Stimulated activated memory B cell treated with anti-CD40 and anti-IgM and Interleukin-4, amounts not matched to agents 10 μg/mL and 1 μg/mL and 100 μg/mL, for 72 hours (primary cell): Measurements from ENCODE around the gene SMAD1.

Source experiments
- ATAC-seq: fragments of 150-1000 bp; cut with Tn5 transposase; 2 replicates; pipeline ENCODE4 v1.10.0; 2021
- H3K27ac Mint-ChIP-seq: one replicate; pipeline ENCODE4 v1.8.0; 2022; ENCODE audit warnings: mild to moderate bottlenecking, mixed read lengths
- H3K27me3 Mint-ChIP-seq: one replicate; pipeline ENCODE4 v1.8.0; 2022; ENCODE audit warnings: mixed read lengths
- H3K36me3 Mint-ChIP-seq: one replicate; pipeline ENCODE4 v1.8.0; 2022; ENCODE audit warnings: mixed read lengths
- H3K4me1 Mint-ChIP-seq: one replicate; pipeline ENCODE4 v1.8.0; 2022; ENCODE audit warnings: mixed read lengths
- H3K4me3 Mint-ChIP-seq: one replicate; pipeline ENCODE4 v1.8.0; 2022; ENCODE audit warnings: mild to moderate bottlenecking, moderate library complexity, mixed read lengths
- H3K9me3 Mint-ChIP-seq: one replicate; pipeline ENCODE4 v1.8.0; 2022; ENCODE audit warnings: mixed read lengths

Gene SMAD1

DNA sequence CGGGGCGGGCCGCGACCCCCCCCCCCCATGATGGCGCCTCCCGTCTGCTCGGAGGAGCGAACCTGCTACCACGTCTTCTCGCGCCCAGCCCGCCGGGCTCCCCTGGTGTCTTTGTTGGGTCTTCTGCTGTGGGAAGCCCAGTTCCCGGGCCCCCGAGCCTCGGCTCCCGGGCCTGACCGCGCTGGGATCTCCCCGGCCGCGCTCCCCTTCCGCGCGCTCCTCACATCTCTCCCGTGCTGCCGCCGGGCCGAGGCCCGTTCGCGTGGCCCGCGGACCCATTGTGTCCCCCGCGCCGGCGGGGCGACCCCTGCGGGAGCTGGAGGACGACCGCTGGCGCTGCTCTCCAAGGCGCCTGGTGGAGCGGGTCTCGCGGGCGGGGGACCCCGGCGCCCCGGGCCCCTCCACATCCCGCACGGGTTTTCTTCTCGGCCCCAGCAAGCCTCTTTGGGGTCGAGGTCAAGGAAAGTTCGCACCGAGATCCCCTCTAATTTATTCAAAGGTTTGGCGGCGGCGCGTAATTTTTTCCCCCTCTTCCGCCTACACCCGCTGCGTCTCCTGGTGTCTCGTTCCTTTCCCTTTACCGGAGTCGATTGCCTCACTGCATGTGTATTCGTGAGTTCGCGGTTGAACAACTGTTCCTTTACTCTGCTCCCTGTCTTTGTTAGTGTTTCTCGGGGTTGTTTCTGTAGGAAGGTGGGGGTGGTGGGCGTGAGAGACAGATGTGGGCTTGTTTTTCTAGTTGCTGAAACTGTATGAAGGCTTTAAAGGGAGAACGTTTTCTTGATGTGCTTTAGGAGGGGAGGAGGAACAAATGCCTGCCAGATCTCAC, 770 bp downstream of the SMAD1 start:
- Mint-ChIP-seq H3K27me3 (peaks cover 41% of the 10 kb centered on the region), H3K36me3 (no peaks in the 10 kb centered on the region), H3K4me3 (no peak overlapping the region), H3K27ac (no peak overlapping the region), H3K9me3 (peaks cover 5% of the 10 kb centered on the region), H3K4me1 (peaks cover 12% of the 10 kb centered on the region)
- peak; percentile 59 for ATAC-seq

DNA sequence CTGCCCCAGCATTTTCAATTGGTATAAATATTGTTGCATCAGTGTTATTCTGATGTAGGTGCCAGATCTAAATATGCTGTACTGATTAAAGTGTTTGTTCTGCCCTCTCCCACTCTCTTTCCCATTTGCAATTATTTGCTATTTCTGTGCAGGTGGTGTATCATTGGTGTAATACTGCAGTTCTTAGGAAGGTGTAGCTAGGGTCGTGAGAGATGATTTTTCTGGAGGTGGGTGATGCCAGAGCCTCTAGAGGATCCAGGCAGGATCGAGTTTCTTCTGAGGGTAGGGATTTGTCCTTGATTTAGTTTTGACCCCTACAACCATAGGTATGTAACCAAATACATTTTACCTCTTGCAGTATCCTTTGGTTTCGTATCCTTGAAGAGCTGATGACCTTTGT, 1.9 kb downstream of the SMAD1 start:
- peaks cover 5% of the 10 kb centered on the region for H3K9me3 Mint-ChIP-seq
- H3K27me3 Mint-ChIP-seq, result peaks cover 30% of the 10 kb centered on the region
- no peak overlapping the region for H3K27ac Mint-ChIP-seq
- ATAC-seq, result no peak
- H3K4me1 Mint-ChIP-seq, result peaks cover 12% of the 10 kb centered on the region
- no peak overlapping the region for H3K4me3 Mint-ChIP-seq
- no peaks in the 10 kb centered on the region for H3K36me3 Mint-ChIP-seq

DNA sequence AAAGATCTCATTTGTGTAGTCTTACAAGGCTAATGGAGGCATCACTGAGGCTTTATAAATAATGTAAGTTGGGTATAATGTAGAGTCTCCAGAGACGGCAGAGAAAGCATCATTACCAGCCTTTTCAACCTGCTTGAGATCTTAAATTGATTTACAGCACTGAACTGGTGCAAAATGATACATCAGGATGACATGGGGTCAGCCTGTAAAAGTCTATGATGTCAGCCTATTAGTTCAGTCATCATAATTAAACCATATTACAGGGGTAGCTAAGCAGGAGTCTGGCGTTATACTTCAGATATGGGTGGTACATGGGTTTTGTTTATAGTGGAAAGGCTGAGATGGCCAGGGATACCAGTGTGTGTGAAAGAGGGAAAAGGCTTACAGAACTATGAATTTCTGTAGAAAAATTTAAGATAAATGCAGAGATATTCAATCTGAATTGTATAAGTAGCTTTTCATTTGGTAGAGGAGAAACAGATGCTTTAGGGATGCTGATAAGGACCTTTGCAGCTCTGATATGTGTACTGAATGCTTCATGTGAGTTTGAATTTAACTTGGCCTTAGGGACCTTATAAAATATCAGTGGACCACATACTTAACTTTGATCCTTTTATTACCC, 2.7 kb downstream of the SMAD1 start:
- peaks cover 4% of the 10 kb centered on the region for H3K9me3 Mint-ChIP-seq
- H3K4me3 Mint-ChIP-seq, result no peak overlapping the region
- peaks cover 22% of the 10 kb centered on the region for H3K27me3 Mint-ChIP-seq
- no peaks in the 10 kb centered on the region for H3K36me3 Mint-ChIP-seq
- no peak overlapping the region for H3K27ac Mint-ChIP-seq
- ATAC-seq, result no peak
- peaks cover 12% of the 10 kb centered on the region for H3K4me1 Mint-ChIP-seq

DNA sequence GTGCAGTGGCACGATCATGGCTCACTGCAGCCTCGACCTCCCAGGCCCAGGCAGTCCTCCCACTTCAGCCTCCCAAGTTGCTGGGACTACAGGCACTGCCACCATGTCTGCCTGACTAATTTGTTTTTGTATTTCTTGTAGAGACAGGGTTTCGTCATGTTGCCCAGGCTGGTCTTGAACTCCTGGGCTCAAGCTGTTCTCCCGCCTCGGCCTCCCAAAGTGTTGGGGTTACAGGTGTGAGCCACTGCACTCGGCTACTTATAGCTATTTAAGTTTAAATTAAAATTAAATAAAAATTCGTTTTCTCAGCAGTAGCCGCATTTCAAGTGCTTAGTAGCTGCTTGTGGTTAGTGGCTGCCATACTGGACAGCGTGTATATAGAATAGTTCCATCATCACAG, 3.5 kb downstream of the SMAD1 start:
- no peak overlapping the region for H3K27ac Mint-ChIP-seq
- H3K9me3 Mint-ChIP-seq, result peaks cover 3% of the 10 kb centered on the region
- ATAC-seq, result no peak
- H3K4me1 Mint-ChIP-seq, result peaks cover 12% of the 10 kb centered on the region
- no peaks in the 10 kb centered on the region for H3K36me3 Mint-ChIP-seq
- H3K27me3 Mint-ChIP-seq, result peaks cover 15% of the 10 kb centered on the region
- H3K4me3 Mint-ChIP-seq, result no peak overlapping the region

DNA sequence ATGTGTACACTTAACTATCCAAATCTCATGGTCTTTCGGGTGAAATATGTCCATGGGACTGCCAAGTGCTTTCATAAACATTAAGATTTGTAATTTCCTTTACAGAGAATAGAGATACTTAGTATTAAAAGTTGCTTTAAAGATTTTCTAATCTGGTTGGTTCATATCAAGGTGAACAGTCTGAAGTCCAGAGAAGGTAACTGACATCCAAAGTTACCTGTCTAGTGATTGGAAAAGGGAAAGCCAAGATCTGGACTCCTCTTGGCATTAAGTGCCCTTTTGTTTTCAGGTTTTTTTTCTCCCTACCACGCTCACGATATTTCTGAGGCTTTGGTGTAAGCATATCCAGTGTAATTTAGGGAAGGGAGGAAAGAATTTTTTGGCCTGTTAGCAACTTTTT, 5.0 kb downstream of the SMAD1 start:
- H3K9me3 Mint-ChIP-seq, result no peaks in the 10 kb centered on the region
- H3K27ac Mint-ChIP-seq, result no peak overlapping the region
- H3K36me3 Mint-ChIP-seq, result no peaks in the 10 kb centered on the region
- H3K27me3 Mint-ChIP-seq, result peaks cover 4% of the 10 kb centered on the region
- ATAC-seq, result no peak
- no peaks in the 10 kb centered on the region for H3K4me1 Mint-ChIP-seq
- H3K4me3 Mint-ChIP-seq, result no peak overlapping the region

DNA sequence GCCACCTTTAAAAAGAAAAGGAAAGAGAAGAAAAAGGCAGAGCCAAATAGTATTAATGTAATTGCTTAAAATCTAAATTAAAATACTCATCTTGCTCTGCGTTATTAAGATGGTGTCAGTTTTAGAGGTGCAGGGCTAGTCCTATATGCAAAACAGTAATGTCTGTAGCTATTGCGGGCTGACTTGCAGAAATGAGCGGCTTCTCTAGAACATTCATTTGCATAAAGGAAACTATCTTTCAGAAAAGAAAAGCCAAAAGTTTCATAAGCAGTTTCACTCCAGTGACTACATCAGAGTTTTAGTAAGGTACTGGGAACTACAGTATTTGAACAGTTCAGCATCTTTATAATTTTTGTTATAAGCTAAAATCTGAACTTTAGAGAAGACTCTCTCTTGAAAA, 6.0 kb downstream of the SMAD1 start:
- no peak overlapping the region for H3K4me3 Mint-ChIP-seq

DNA sequence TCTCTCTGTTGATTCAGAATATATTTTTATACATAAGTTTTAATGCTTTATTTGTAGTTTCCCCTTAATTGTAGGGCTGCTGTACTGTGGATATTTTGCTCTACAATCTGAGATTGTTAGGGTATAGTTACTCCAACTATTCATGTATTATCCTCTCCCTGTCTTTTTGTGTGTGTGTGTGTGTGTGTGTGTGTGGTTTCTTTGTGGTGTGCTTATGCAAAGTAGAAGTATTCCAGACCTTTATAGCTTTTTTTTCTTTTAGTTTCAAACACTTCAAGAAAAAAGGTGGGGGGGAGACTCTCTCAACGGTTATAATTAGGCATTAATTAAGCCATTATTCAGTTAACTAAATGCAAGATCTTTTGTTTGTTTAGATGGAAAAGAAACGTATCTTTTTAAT, 6.7 kb downstream of the SMAD1 start:
- no peak for ATAC-seq
- Mint-ChIP-seq H3K27ac (no peak overlapping the region), H3K36me3 (no peaks in the 10 kb centered on the region), H3K27me3 (peaks cover 10% of the 10 kb centered on the region), H3K4me1 (no peaks in the 10 kb centered on the region), H3K4me3 (no peak overlapping the region), H3K9me3 (no peaks in the 10 kb centered on the region)

More for the DNA sequence above, 6.0 kb downstream of the SMAD1 start:
- Mint-ChIP-seq H3K4me1 (no peaks in the 10 kb centered on the region), H3K27me3 (peaks cover 10% of the 10 kb centered on the region), H3K27ac (no peak overlapping the region), H3K9me3 (no peaks in the 10 kb centered on the region), H3K36me3 (no peaks in the 10 kb centered on the region)
- ATAC-seq, result peak; percentile 91

DNA sequence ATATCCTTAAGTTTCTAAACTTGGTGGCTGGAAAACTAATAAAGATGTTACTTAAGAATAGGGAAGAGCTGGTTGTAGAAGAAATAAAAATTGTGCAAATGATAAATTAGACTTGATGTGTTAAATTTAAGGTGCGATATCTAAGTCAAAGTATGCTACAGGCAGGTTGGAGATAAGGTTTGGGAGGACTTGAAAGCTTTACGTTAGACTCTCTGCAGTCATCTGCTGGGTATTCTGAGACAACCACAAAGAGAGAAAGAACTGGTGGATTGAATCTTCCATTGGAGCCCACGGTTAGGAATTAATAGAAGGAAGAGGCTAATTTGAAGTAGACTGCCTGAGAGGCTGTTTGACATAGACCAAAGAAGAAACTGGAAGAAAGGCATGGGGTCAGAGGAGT, 7.9 kb downstream of the SMAD1 start:
- H3K4me3 Mint-ChIP-seq, result no peak overlapping the region
- ATAC-seq, result no peak
- H3K27ac Mint-ChIP-seq, result no peak overlapping the region
- no peaks in the 10 kb centered on the region for H3K36me3 Mint-ChIP-seq
- no peaks in the 10 kb centered on the region for H3K4me1 Mint-ChIP-seq
- H3K27me3 Mint-ChIP-seq, result peaks cover 10% of the 10 kb centered on the region
- no peaks in the 10 kb centered on the region for H3K9me3 Mint-ChIP-seq

DNA sequence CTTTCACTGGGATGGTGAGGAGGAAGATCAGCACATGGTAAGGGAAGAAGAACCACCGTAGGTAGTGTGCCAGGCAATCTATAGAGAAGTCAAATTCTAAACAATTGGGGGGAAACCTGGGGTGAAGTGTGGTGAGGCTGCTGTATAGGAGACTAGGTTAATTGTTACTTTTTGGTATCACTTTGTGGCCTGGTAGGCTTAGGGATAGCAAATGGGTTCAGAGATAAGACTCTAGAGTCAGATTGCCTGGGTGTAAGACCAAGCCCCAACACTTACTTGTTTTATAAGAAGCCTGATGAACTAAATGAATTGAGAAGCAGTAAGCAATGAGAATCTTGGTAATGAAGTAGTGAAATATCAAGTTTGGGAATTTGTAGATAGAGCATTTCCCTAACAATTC, 8.7 kb downstream of the SMAD1 start:
- ATAC-seq, result no peak
- H3K9me3 Mint-ChIP-seq, result no peaks in the 10 kb centered on the region
- no peaks in the 10 kb centered on the region for H3K36me3 Mint-ChIP-seq
- H3K27ac Mint-ChIP-seq, result no peak overlapping the region
- H3K4me3 Mint-ChIP-seq, result no peak overlapping the region
- peaks cover 10% of the 10 kb centered on the region for H3K27me3 Mint-ChIP-seq
- H3K4me1 Mint-ChIP-seq, result no peaks in the 10 kb centered on the region

DNA sequence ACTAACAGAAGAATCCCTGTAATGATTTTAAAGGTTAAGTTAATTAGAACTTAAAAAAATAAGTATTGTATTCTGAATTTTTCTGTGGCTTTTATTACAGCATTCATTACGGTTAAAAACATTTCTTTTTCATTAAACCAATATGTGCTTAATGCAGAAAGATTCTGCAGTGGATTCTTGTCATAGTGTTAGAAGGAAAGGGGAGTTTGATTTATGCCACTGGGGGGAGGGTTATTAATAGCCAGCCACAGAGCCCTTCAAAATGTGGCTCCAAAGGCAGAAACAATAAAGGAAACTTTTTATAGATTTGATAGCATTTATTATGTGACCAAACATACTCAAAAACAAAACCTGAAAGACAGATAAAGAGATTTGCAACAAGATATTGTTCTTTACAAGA, 9.1 kb downstream of the SMAD1 start:
- ATAC-seq, result no peak
- Mint-ChIP-seq H3K27me3 (peaks cover 13% of the 10 kb centered on the region), H3K9me3 (no peaks in the 10 kb centered on the region), H3K4me3 (no peak overlapping the region), H3K27ac (no peak overlapping the region), H3K4me1 (no peaks in the 10 kb centered on the region), H3K36me3 (no peaks in the 10 kb centered on the region)

DNA sequence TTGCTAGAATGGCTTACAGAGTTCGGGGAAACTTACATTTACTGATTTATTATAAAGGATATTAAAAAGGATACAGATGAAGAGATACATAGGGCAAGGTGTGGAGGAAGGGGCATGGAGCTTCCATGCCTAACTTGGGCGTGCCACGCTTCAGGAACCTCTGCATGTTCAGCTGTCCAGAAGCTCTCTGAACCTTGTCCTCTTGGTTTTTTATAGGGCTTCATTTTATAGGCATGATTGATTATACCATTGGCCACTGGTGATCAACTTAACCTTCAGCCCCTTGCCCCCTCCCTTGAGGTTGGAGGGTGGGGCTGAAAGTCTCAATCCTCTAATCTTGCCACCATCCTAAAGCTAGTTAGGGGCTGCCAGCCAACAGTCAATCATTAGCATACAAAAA, 10.7 kb downstream of the SMAD1 start:
- Mint-ChIP-seq H3K4me1 (no peaks in the 10 kb centered on the region), H3K4me3 (no peak overlapping the region), H3K9me3 (no peaks in the 10 kb centered on the region), H3K27ac (no peak overlapping the region), H3K27me3 (peaks cover 22% of the 10 kb centered on the region), H3K36me3 (no peaks in the 10 kb centered on the region)
- ATAC-seq, result no peak

DNA sequence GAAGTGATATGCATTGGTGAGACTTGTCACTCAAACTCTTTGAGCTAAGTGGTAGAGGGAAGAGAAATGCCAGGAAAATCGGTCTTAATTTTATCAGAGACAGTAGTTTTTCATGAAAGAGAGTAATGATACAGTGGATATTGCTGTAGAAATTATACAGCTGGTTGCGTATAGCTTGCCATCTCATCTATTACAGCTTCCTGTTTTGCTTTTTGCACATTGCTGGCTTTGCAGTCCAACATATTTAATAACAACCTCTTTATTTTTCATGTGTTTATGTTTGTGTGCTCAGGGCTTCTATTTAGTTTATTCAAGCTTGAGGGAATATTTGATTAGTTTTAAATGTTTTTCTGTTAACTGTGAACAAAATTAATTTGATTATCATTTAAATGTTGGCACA, 11.5 kb downstream of the SMAD1 start:
- H3K9me3 Mint-ChIP-seq, result no peaks in the 10 kb centered on the region
- no peak for ATAC-seq
- H3K4me3 Mint-ChIP-seq, result no peak overlapping the region
- no peaks in the 10 kb centered on the region for H3K4me1 Mint-ChIP-seq
- H3K36me3 Mint-ChIP-seq, result no peaks in the 10 kb centered on the region
- H3K27me3 Mint-ChIP-seq, result peaks cover 23% of the 10 kb centered on the region
- H3K27ac Mint-ChIP-seq, result no peak overlapping the region

DNA sequence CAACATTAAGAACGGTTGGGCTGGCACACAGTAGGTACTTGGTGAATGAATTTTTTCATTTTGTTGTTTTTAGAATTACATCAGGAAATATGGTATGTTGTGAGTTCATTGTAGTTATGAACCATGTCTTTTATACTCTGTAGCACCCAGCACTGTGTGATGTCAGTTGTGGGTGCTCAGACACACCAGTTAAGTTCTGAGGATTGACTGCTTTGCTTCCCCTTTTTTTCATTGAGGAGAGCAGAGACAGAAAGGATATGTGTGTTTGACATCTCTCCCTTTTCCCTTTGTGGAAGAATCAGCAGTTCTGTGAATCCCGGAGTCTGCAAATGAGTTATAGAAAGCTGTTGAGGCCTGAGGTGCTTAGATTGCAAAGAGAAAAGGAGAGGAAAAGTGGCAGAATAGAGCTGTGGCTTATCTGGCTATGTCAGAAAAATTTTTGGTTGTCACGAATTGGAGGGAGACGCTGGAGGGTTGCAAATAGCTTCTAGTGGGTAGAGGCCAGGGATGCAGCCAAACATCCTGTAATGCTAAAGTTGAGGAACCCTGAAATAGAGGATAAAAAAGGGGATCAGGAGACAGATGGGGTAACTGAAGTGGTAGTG, 13.1 kb downstream of the SMAD1 start:
- H3K4me3 Mint-ChIP-seq, result no peak overlapping the region
- no peaks in the 10 kb centered on the region for H3K4me1 Mint-ChIP-seq
- peaks cover 33% of the 10 kb centered on the region for H3K27me3 Mint-ChIP-seq
- H3K9me3 Mint-ChIP-seq, result no peaks in the 10 kb centered on the region
- H3K36me3 Mint-ChIP-seq, result no peaks in the 10 kb centered on the region
- H3K27ac Mint-ChIP-seq, result no peak overlapping the region
- no peak for ATAC-seq

DNA sequence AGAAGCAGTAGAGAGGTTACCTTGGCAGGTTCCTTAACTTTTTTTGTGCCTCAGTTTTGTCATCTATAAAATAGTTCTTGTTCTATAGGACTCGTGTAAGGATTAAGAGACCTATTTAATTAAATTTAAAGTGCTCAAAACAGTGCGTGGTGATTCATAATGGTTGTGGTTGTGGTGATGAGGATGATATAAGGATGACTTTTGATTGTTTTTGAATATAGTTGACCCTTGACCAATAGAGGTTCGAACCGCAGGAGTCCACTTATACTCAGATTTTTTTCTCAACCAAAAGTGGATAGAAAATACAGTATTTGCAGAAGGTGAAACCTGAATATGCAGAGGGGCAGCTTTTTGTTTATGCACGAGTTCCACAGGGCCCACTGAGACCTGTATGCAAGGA, 14.6 kb downstream of the SMAD1 start:
- peaks cover 42% of the 10 kb centered on the region for H3K27me3 Mint-ChIP-seq
- ATAC-seq, result no peak
- no peaks in the 10 kb centered on the region for H3K9me3 Mint-ChIP-seq
- H3K4me1 Mint-ChIP-seq, result no peaks in the 10 kb centered on the region
- no peaks in the 10 kb centered on the region for H3K36me3 Mint-ChIP-seq
- no peak overlapping the region for H3K4me3 Mint-ChIP-seq
- no peak overlapping the region for H3K27ac Mint-ChIP-seq

DNA sequence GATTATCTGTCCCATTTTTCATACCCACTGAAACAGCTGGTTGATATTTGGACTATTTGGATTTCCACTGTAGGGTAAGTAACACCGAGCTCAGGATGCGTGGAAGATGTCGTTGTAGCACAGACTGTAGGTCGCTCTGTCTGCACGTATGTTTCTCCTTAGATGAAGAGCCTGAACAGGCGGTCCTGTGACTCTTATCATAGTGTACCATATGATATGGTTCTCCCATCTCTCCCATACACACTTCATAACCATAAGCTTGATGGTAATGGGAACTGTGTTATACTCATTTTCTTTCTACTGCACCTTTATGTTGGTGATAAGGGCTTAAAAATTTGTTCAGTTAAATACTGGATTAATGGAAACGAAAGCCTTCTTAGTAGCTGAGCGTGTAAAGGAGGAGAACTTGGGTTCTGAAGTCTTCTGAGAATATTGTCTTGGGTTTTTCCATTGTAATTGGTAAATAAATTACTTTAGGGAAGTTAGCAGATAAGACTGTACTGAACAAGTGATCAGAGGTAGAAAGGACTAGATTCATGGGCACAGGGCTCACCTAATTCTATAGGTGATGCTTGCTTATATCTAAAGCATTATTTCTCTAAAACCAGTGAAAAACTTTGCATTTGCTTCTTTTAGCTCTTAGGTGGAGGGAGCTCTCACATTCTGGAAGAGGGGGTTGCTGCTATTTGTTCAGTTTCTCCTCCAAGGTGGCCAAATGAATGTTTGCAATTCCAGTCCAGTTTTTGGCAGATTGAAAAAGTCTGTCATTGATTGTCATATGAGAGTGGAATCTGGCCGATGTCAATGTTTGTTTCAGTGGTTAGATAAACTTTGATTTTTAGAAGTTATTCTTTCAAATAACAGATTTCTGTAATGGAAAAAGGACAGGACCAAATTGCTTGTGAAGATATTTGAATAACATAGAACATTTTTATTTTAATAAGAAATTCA, 15.8 kb downstream of the SMAD1 start:
- Mint-ChIP-seq H3K36me3 (no peaks in the 10 kb centered on the region), H3K9me3 (no peaks in the 10 kb centered on the region), H3K4me1 (no peaks in the 10 kb centered on the region), H3K27ac (no peak overlapping the region), H3K4me3 (no peak overlapping the region), H3K27me3 (peaks cover 41% of the 10 kb centered on the region)
- no peak for ATAC-seq
